ENCODE results near the gene ADCY1. TPM values are rescaled to one million over a fixed set of nuclear protein-coding genes. Genes with fewer than 3 reads are reported as not detected.

ADCY1 gene
- total RNA-seq, 3 donors from 2014 or later (not counting 1 experiment from before 2014, with no cell fraction given): 0.02 to 0.15 TPM; not detected in 1

DNA sequence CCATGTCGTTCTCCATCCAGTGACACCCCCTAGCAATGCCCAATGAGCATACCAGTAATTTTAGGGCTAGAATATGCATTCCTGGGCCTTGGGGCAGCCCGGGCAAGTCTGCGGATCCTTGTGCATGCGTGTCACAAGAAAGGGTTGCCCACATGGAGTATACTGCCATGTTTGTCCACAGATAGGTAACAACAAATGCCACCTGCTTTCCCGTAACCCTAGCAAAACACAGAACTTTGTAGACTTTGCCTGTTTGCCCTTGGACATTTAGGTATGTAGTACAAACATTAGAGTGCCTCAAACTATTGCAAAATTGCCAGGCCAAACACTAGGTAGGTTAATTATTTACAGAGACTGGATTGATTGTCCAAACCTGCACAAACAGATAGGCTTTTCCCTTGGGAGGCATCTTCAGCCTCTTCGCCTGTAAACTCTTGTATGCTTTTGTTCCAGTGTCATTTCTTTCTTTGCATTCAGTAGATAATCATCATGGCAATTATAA is 117.0 kb downstream of the ADCY1 start:
- Mint-ChIP-seq H3K4me3 (no peak overlapping the region), H3K36me3 (no peaks in the 10 kb centered on the region), H3K9me3 (no peaks in the 10 kb centered on the region), H3K27ac (no peak overlapping the region), H3K4me1 (peaks cover 0 to 6% of the 10 kb centered on the region in 2 donors), H3K27me3 (ENCODE audit: low read depth in 2 of 2) (no peaks in the 10 kb centered on the region)
- WGBS (ENCODE audit: insufficient coverage): 90% methylated on average over 5 of the region's 6 CpGs
- DNase-seq (no peak), ATAC-seq (no peak)
- TF ChIP-seq, protein P1, sequence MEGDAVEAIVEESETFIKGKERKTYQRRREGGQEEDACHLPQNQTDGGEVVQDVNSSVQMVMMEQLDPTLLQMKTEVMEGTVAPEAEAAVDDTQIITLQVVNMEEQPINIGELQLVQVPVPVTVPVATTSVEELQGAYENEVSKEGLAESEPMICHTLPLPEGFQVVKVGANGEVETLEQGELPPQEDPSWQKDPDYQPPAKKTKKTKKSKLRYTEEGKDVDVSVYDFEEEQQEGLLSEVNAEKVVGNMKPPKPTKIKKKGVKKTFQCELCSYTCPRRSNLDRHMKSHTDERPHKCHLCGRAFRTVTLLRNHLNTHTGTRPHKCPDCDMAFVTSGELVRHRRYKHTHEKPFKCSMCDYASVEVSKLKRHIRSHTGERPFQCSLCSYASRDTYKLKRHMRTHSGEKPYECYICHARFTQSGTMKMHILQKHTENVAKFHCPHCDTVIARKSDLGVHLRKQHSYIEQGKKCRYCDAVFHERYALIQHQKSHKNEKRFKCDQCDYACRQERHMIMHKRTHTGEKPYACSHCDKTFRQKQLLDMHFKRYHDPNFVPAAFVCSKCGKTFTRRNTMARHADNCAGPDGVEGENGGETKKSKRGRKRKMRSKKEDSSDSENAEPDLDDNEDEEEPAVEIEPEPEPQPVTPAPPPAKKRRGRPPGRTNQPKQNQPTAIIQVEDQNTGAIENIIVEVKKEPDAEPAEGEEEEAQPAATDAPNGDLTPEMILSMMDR (IDR thresholded peaks at IDR 0.05): no peak
- intact Hi-C loops (cut with micrococcal nuclease): no loop called here
- H3K36me3 ChIP-seq (ENCODE audit: control insufficient read depth, insufficient read depth, low read length): no peaks in the 10 kb centered on the region
- no peaks in the 10 kb centered on the region for H3K9me3 ChIP-seq (ENCODE audit: control insufficient read depth, insufficient read depth, low read length)
- H3K27ac ChIP-seq (ENCODE audit: low read length): no peak overlapping the region
- no peak overlapping the region for H3K4me3 ChIP-seq (ENCODE audit: low read length)
- no peaks in the 10 kb centered on the region for H3K27me3 ChIP-seq (ENCODE audit: control insufficient read depth, insufficient read depth, low read length)
- H3K4me1 ChIP-seq (ENCODE audit: control insufficient read depth, insufficient read depth, low read length): no peaks in the 10 kb centered on the region

DNA sequence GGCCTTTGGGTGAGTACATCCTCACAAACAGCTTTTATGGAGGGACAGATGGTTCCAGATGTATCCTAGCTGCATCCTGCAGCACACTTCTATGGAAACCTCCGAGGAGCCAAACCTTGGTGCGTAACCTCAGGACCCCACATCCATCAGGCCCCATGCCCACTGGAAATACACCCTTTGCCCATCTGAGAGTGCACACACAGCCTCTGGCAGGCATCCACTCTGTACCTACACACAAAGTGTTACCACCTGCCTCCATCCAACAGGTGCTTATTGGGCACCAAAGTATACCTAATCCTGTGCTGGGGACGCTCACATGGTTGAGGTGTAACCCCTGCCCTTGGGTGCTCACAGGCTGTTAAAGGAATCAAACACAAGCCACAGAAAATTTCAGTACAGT is 117.9 kb downstream of the ADCY1 start:
- intact Hi-C loops (cut with micrococcal nuclease): no loop called here
- 88% methylated on average over 3 of the region's 3 CpGs for WGBS (ENCODE audit: insufficient coverage)
- no peaks in the 10 kb centered on the region for H3K36me3 Mint-ChIP-seq

DNA sequence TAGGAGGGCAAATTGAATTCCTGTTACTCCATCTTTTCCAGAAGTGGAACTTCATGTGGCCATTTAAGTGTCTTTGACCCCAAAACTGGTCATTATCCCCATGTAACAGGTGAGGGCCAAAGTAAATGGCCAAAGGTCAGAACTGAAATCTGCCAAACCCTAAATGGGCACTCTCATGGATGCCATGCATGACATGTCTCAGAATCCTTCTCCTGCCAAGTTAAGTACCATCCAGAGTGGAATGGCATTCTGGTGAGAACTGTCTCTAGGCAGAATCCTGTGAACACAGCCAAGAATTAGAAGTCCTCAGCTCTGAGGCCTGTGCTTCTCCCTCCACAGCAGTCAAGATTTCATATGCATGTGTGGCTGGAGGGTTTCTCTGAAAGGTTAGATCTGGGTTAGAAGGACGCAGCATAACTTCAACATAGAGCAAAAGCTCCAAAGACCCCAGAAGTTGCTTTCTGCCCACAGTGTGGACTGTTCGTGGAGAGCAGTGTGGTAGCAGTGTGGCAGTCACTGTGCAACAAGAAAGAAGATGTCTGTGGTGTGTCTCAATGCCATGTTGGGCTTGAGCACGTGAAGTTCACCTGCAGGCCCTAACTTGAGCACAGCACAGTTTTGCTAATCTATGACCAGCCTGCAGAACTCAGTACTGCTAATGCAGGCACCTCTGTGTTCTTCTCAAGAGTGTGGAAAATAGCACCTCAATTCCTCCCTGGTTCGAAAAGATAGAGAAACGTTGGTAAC is 121.3 kb downstream of the ADCY1 start:
- Mint-ChIP-seq H3K4me3 (no peak overlapping the region), H3K4me1 (no peaks in the 10 kb centered on the region), H3K9me3 (no peaks in the 10 kb centered on the region), H3K27ac (no peak overlapping the region), H3K27me3 (ENCODE audit: low read depth in 2 of 2) (no peaks in the 10 kb centered on the region), H3K36me3 (no peaks in the 10 kb centered on the region)
- Histone ChIP-seq H3K27me3 (ENCODE audit: control insufficient read depth, insufficient read depth, low read length) (no peaks in the 10 kb centered on the region), H3K9me3 (ENCODE audit: control insufficient read depth, insufficient read depth, low read length) (no peaks in the 10 kb centered on the region), H3K4me1 (ENCODE audit: control insufficient read depth, insufficient read depth, low read length) (no peaks in the 10 kb centered on the region), H3K27ac (ENCODE audit: low read length) (no peak overlapping the region), H3K4me3 (ENCODE audit: low read length) (no peak overlapping the region), H3K36me3 (ENCODE audit: control insufficient read depth, insufficient read depth, low read length) (no peaks in the 10 kb centered on the region)
- TF ChIP-seq, protein P1 (IDR thresholded peaks at IDR 0.05): no peak
- ATAC-seq: no peak
- DNase-seq: peak in 1 of 2 donors; percentile 3
- intact Hi-C loops (cut with micrococcal nuclease): no loop called here
- 76% methylated on average over 5 of the region's 5 CpGs for WGBS (ENCODE audit: insufficient coverage)

More for the DNA sequence above, 117.9 kb downstream of the ADCY1 start:
- H3K27me3 ChIP-seq (ENCODE audit: control insufficient read depth, insufficient read depth, low read length): no peaks in the 10 kb centered on the region
- no peak overlapping the region for H3K4me3 Mint-ChIP-seq
- no peak overlapping the region for H3K27ac ChIP-seq (ENCODE audit: low read length)
- no peaks in the 10 kb centered on the region for H3K36me3 ChIP-seq (ENCODE audit: control insufficient read depth, insufficient read depth, low read length)
- no peaks in the 10 kb centered on the region for H3K4me1 ChIP-seq (ENCODE audit: control insufficient read depth, insufficient read depth, low read length)
- H3K4me1 Mint-ChIP-seq: peaks cover 0 to 6% of the 10 kb centered on the region in 2 donors
- ATAC-seq (no peak), DNase-seq (no peak)
- H3K27ac Mint-ChIP-seq: no peak overlapping the region
- TF ChIP-seq, protein P1 (IDR thresholded peaks at IDR 0.05): no peak
- H3K9me3 Mint-ChIP-seq: no peaks in the 10 kb centered on the region
- H3K4me3 ChIP-seq (ENCODE audit: low read length): no peak overlapping the region
- no peaks in the 10 kb centered on the region for H3K9me3 ChIP-seq (ENCODE audit: control insufficient read depth, insufficient read depth, low read length)
- no peaks in the 10 kb centered on the region for H3K27me3 Mint-ChIP-seq (ENCODE audit: low read depth in 2 of 2)
